AG09319 (cell line): ENCODE data around the gene ABCB1.

ENCODE experiments used
- DNase-seq: peaks from one replicate; pipeline ENCODE4 v3.0.0-alpha.2; 2010; ENCODE audit warnings: low read depth; ENCODE audit errors: extremely low read depth
- TF ChIP-seq, protein P1 (sequence below): IDR thresholded peaks from 2 replicates; pipeline ENCODE4 v1.5.1; 2011; ENCODE audit warnings: low read depth, mild to moderate bottlenecking, inconsistent platforms, low read length, moderate library complexity

Gene ABCB1

DNA sequence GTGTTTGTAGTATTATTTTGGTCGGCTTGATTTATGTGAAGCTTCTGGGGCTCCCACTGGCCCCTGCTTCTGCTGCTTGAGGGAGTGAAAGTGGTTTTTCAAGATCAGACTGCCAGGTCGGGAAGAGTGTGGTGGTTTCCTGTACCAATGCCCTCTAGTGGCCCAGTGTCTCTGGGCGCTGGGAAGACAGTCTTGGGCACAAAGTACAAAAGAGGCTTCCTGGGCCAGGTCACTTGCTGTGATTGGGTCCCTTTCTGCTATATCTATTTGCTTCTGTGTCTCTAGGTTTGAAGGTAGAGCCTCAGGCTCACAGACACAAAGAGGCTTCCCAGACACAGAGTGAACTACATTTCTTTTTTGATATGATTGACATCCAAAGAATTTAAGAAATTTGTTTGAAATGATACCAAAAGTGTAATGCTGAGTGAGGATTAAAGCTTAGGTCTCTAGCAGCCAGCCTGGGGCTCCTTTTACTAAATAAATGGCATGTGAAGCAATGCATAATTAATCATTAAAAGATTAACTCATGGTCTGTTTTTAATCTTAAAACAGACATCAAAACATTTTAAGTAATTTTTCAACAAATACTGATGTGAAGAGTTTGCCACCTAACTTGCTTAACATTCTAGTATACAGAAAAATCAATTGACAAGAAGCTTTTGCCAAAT, 36.3 kb downstream of the ABCB1 start:
- TF ChIP-seq, protein P1, sequence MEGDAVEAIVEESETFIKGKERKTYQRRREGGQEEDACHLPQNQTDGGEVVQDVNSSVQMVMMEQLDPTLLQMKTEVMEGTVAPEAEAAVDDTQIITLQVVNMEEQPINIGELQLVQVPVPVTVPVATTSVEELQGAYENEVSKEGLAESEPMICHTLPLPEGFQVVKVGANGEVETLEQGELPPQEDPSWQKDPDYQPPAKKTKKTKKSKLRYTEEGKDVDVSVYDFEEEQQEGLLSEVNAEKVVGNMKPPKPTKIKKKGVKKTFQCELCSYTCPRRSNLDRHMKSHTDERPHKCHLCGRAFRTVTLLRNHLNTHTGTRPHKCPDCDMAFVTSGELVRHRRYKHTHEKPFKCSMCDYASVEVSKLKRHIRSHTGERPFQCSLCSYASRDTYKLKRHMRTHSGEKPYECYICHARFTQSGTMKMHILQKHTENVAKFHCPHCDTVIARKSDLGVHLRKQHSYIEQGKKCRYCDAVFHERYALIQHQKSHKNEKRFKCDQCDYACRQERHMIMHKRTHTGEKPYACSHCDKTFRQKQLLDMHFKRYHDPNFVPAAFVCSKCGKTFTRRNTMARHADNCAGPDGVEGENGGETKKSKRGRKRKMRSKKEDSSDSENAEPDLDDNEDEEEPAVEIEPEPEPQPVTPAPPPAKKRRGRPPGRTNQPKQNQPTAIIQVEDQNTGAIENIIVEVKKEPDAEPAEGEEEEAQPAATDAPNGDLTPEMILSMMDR = peak; percentile 49
- DNase-seq = no peak

DNA sequence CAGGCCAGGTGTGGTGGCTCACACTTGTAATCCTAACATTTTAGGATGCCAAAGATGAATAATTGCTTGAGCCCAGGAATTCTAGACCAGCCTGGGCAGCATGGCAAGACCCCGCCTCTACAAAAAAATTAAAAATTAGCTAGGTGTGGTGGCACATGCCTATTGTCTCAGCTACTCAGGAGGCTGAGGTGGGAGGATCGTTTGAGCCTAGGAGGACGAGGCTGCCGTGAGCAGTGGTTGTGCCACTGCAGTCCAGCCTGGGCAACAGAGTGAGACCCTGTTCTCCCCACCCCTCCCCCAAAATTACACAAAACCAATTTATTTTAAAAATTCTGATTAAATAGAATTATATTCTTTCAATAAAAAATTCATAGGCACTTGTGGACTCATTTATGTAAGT, 39.0 kb downstream of the ABCB1 start:
- DNase-seq = no peak
- TF ChIP-seq, protein P1 = no peak

DNA sequence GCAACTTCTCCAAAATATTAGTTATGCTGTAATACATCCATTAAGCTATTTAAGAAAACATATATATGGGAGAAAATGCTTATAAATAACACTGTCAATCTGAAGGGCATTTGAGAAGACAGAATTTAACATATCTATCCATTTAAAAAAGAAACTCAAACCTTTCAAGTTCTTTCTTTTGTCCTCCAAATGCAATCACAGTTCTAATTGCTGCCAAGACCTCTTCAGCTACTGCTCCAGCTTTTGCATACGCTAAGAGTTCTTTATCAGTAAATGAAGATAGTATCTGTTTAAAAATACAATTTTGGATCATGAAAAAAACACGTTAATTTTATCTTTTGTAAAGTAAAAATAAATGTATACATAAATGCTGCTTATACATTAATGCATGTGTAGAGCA, 39.6 kb downstream of the ABCB1 start:
- DNase-seq = no peak
- TF ChIP-seq, protein P1 = no peak

DNA sequence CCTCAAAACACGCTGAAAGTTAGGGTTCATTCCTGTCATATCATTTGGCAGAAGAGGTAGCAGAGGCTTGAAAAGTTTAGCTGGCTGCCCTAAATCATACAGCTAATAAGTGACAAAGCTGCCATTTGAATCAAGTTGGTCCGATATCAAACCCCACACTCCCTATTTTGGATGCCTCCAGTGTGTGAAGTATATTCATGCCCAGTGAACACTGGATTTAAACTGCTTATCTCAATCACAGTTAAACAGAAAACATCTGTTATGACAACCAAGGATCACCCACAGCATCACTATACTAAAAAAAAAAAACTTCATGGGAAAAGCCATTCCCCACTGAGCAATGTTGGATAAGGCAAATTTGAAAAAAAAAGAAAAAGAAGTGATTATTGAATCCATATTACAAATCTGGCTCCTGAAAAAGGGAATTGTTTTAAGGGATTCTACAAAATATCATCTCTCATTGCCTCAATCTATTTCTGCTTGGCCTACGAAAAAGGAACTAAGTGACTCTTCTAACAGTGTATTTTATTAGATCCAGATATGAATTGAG, 48.3 kb downstream of the ABCB1 start:
- DNase-seq = no peak
- TF ChIP-seq, protein P1 = no peak

DNA sequence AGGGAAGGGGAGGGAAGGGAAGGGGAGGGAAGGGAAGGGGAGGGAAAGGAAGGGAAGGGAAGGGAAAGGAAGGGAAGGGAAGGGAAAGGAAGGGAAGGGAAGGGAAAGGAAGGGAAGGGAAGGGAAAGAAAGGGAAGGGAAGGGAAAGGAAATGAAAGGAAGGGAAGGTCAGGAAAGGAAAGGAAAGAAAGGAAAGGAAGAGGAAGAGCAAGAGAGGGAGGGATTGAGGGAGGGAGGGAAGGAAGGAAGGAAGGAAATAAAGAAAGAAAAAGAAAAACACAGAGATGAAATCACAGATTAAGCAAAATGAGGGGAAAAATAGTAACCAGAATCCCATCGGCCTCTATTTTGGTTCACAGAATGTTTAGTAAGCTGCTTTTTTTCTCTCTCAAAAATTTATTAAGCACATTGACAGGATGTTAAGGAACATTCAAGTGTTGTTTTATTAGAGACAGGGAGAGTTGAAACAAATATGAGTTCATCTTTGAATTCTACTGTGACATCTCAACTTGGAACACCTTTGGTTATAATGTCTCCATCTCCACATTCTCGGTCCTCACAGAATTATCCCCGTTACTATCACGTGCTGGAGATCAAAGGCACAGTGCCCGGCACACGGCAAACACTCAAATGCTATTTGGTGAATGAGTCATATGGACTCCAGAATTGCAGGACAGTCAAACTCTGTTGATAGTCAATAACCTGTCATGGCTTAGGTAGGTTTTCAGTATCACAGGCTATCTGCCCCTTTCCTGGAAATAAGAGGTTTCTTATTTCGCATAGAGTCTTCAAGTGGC, 52.4 kb downstream of the ABCB1 start:
- TF ChIP-seq, protein P1 = no peak

DNA sequence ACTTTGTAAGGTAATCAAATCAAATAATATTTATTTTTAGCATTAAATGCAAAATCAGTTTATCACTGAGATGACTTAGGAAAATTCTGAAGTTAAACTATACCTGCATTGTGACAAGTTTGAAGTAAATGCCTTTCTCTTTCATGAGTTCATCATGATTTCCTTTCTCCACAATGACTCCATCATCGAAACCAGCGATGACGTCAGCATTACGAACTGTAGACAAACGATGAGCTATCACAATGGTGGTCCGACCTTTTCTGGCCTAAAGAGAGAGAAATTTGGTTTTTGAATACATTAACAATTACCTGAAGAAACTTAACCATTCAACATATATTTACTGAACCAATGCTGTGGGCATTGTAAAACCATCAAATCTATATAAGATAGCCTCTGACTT, 54.9 kb downstream of the ABCB1 start:
- no peak for DNase-seq
- TF ChIP-seq, protein P1 = no peak

More for the DNA sequence above, 52.4 kb downstream of the ABCB1 start:
- DNase-seq = no peak

DNA sequence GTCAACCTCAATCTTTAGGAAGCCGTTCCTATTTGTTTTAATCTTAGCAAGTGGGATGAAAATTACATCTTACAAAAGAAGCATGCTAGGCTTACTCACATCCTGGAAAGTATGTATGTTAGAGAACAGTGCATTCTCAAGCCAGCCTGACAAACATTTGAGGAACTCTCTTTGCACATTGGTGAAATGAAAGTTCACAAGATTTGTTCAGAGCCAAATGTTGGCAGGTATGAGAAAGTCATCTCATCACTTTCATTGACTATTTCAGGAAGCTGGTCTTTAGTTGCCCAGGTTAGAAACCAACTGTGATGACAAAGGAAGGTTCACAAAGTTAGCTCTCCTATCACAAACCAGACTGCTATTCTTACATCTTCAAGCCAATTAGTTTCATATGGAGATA, 57.1 kb downstream of the ABCB1 start:
- TF ChIP-seq, protein P1 = no peak
- no peak for DNase-seq
